HG03095 (cell line): ENCODE data around the gene LRRC4.

Experiments used
- ATAC-seq: cut with Tn5 transposase; IDR thresholded peaks from one replicate; pipeline ENCODE4 v1.9.1; 2021; ENCODE audit warnings: moderate library complexity; ENCODE audit not compliant: unreplicated experiment

Gene LRRC4

GRCh38 chr7:128030654-128031611 lies at the start of gene LRRC4:
TSS of gene LRRC4 (minus strand) at chr7:128031437. CDS start at chr7:128030640, 797 bp downstream.
- peak; percentile 43 for ATAC-seq

DNA sequence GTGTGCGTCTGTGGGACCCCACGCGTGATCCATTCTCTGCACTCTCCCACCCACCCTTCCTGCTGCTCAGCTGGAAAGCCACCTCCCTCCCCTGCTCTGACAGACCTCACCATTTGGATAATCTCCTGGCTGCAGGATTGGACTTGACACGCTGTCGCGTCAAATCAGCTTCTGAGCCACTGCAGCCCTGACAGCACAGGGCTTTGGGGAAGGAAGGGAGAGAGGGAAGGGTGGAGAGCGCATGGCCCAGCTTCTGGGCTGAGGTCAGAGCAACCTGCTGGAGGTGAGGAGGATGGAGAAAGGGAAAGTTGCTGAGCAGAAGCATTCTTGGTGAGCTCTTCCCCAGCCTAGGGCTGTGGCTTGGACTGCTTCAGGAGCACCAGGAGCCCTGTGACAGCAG lies 48.9 kb upstream of the LRRC4 start:
- ATAC-seq, result no peak

DNA sequence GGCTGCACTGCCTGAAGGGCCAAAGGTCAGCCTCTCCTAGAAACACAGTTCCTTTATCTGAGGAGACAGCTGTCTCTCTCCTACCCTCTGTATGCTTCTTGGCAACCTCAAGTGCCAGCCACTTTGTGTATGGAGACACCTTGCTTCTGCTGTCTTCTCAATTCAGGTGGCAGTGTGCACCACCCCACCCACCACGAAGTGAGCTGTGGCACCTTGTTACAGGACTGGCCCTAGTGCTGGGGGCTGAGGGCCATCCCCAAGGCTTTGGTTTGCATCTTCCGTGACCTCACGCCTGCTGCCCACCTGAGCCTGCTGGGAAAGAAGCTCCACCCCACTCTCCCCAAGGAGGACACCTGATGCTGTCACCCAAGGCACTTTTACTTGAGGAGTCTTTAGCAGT lies 47.1 kb upstream of the LRRC4 start:
- no peak for ATAC-seq

GRCh38 chr7:128076796-128077271 lies 45.6 kb upstream of the LRRC4 start:
- ATAC-seq, result no peak

DNA sequence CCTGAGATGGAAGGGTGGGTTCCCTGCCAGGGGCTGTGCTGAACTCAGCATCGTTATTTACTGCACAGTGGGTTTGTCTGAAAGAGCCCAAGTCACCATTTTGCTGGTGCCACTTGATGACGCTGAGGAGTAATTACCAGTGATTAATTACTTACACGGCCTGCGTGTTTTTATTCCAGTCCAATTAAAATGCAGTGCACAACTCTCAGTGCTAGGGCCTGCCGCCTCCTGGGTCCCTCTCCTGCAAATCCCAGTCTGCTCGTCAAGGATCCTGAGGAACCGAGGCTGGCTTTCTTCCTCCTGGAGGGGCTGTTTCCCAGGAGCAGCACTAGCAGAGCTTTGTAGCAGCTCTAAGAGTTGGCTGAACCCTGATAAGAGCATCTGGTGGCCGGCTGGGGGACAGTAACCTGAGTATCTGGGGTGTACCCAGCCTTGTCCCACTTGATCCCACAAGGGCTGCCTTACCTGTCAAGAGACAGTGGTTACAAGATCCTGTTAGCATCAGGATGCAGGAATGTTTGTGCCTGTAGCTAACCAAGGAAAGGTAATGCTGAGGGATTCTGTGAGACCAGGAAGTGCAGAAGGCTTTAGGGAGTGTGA lies 45.1 kb upstream of the LRRC4 start:
- ATAC-seq, result no peak

- no peak for ATAC-seq
These were observed 44.2 kb upstream of the LRRC4 start for GRCh38 chr7:128075242-128076095.

GRCh38 chr7:128074736-128075135 lies 43.5 kb upstream of the LRRC4 start:
- no peak for ATAC-seq

DNA sequence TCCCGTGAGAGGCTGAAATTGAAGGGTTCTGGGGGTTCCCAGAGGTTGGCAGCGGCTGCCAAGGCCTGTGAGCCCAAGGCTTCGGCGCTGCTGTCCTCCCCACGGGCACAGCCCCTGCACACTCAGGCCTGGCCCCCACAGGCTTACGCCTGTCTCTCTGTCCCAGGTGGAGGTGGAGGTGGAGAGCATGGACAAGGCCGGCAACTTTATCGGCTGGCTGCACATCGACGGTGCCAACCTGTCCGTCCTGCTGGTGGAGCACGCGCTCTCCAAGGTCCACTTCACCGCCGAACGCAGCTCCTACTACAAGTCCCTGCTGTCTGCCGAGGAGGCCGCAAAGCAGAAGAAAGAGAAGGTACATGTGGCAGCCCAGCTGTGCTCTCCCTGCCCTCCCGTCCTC lies 43.1 kb upstream of the LRRC4 start:
- no peak for ATAC-seq

DNA sequence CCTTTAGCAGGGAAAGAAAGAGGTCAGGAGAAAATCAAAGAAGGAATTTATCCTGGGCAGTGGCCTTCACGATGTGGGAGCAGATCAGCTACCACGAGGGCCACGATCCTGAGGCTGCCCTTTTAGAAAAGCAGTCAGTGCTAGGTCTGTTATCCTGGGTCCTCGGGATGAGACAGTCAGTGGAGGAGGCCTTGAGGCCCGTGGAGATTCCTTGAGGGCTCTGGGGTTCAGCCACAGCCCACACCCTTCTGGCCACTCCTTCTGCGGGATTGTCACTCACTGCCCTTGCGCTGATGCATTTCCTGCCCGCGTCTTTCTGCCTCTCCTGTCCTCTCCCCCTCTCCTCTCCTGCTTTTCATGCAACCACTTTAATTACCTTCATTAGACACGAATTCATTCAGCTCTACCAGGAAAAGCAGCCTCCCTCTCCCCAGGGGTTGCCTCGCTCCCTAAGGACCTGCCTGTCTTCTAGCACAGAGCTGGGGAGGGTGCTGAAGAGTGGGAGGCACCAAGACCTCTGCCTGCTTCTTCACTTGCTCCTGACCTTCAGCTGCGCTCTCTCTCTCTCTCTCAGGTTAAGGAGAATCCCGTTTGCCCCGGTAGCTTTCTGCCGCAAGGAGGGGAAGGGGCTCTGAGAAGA lies 42.6 kb upstream of the LRRC4 start:
- ATAC-seq, result no peak

- ATAC-seq, result no peak
These were observed 40.6 kb upstream of the LRRC4 start for GRCh38 chr7:128071801-128072200.

- ATAC-seq, result no peak
These were observed 40.1 kb upstream of the LRRC4 start for GRCh38 chr7:128071376-128071775.

DNA sequence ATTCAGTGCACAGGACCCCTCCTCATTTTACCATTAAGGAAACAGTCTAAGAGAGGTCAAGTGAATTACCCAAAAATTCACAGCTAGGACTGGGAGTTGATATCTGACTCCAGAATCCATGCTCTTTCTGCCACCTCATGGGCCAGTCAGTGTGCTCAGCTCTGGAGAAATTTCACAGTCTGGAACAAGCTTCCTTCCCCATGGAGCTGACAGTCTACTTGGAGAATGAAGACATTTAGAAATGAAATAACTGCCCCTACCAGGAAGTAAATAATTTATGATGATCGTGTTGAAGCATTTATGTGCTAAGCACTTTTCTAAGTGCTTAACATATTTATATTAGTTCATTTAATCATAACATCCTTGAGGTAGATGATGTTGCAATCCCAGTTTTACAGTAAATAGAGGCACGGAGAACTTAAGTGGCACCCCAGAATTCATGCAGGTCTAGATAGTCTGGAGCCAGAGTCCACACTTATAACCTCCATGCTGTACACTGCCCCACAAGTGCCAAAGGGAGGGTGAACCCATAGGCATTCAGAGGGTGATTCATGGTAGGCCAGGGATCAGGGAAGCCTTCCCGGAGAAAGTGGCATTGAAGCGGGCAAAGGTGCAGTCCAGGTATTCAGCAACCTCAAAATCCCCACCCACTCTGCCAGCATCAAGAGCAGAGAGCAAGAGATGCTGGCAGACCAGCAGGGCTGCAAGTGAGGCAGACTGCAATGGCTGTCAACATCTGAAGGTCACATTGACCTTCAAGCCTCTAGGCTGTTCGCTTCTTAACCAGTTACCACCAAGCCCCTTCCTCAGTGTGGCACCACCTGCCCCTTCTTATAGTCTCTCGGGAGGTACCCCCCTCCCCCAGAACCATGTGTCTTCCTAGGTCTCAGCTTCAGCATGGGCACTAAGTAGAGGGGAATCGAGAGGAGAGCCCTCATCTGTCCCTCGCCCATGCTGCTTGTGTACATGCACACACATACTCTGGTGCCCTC lies 38.4 kb upstream of the LRRC4 start:
- no peak for ATAC-seq

GRCh38 chr7:128068785-128069184 lies 37.5 kb upstream of the LRRC4 start:
- ATAC-seq, result no peak

DNA sequence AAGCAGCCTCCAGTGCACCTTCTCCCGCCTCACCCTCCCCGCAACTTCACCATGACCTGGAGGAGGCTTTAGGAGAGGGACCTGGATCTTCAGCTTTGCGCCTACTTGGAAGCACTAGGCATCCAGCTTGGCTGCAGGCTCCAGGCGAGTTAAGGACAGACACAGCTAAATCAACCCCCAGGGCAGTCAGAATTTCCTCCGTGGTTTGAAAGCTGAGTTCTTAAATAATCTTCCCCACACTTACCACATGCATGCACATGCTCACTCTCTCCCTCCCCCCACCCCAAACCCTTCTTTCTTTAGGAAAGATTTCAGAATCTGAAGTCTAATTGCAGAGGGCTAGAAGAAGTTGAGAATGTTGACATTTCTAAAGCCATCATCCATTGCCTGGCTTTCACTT lies 36.7 kb upstream of the LRRC4 start:
- ATAC-seq, result no peak

- ATAC-seq, result no peak
These were observed 35.6 kb upstream of the LRRC4 start for GRCh38 chr7:128066858-128067257.

- ATAC-seq, result no peak
These were observed 35.2 kb upstream of the LRRC4 start for GRCh38 chr7:128066395-128066794.

DNA sequence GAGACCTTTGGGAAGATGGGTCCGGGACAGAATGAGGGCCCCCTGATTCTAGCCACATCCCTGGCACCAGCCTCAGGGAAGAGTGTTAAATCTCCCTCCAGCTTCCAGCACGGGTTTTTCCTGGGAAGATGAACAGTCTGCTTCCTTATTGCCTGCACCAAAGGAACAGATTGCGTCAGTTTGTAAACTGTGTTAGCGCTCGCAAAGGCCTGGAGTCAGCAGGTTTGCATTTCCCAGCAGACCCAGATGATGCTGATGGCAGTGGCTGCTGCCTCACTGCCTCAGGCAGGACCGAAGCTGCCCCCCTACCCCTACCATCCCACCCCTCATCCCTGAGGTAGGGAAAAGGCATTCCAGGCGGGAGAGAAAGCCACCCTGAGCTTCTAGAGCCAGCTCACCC lies 34.6 kb upstream of the LRRC4 start:
- no peak for ATAC-seq

DNA sequence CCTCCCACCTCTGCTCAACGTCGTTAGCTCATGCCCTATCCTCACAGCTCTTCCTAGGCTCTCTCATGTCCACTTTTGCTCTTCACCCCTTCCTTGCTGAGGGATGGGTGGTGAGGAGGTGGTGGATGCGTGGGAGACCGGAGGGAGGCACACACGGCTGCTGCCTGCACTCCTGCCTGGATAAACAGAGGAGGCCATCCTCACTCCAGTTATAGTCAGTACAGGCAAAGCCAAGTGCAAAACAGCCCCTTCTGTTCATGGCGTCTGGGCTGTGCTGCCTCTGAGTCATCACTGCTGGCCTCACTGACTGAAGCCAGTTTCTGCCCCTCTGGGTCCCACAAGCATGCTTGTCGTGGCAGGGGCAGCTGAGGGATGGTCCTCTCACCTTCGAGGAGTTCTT lies 31.9 kb upstream of the LRRC4 start:
- ATAC-seq, result no peak

DNA sequence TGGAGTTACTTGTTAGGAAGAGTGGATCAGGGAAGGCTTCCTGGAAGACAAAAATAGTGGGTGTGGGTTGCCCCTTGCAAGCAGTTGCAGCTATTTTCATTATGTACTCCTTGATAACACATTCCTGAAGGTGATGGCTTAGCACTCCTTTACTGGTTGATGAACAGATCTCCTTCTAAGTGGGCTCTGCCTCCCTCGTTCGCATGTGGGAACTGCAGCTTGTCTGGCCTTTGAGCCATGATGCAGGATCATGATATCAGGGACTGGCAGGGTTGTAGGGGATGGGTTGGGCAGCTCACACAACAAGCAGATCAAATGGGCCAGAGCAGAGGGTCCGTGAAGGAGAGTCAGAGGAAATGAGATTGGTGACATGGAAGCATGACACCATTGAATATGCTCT lies 28.8 kb upstream of the LRRC4 start:
- no peak for ATAC-seq
